ENCODE measurements around the gene ADAMTS8. TPM values are rescaled to one million over a fixed set of nuclear protein-coding genes. Genes with fewer than 3 reads are reported as not detected.

The ADAMTS8 gene
- polyA plus RNA-seq, 1 experiment, result 0.05 TPM

DNA sequence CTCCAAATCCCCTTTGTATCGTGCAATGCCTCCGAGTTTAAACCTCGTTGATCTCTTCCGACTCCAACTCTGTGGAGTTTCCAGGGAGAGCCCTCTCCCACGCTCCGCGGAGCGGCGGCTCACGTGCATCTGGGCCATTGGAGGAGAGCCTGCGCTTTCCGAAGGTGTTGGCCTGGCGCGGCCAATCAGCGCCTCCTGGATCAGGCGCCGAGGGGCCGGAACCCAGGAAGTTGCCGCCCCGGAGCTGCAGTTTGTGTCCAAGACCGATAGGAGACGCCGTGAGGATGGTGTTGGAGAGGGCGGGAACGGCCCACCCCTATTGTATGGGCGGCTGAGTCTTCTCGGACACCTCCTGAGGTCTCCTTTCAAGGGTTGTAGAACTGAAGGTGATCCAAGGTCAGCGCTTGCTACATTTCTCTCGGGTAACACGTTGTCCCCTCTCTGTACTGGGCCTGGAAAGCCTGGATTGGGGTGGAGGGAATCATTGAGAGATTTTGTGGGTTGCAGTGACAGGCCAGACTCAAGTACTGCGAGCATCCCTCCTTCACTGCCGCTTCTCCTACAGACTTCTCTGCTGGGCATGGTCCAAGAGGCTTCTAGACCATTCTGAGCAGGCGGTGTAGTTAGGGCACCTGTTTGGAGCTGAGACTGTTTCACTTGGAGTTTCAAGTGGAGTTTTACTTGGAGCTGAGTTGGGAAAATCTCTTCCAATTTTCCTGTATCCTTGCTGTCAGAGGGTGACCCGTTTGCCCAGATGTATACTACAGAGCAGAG is 21.8 kb upstream of the ADAMTS8 start:
- Histone ChIP-seq H3K27me3 (ENCODE audit: control insufficient read depth, insufficient read depth, low read length) (no peaks in the 10 kb centered on the region), H3K36me3 (ENCODE audit: control insufficient read depth, insufficient read depth, low read length) (peaks cover 2% of the 10 kb centered on the region), H3K4me3 (ENCODE audit: low read depth, low read length) (peak overlapping the region; percentile 56)
- POLR2A ChIA-PET, result no interaction called here
- peak; percentile 84 for TF ChIP-seq CTCF (IDR thresholded peaks at IDR 0.05; ENCODE audit: insufficient read depth, low read depth, low read length)
- CTCF ChIA-PET, result interaction anchor here (0.8 to 2.0 kb wide), 15 partner anchors 10 to 413 kb away, joined by 3 to 11 read pairs (median 5); no protein-coding TSS in a partner anchor
- DNase-seq (ENCODE audit: low read depth), result no peak

DNA sequence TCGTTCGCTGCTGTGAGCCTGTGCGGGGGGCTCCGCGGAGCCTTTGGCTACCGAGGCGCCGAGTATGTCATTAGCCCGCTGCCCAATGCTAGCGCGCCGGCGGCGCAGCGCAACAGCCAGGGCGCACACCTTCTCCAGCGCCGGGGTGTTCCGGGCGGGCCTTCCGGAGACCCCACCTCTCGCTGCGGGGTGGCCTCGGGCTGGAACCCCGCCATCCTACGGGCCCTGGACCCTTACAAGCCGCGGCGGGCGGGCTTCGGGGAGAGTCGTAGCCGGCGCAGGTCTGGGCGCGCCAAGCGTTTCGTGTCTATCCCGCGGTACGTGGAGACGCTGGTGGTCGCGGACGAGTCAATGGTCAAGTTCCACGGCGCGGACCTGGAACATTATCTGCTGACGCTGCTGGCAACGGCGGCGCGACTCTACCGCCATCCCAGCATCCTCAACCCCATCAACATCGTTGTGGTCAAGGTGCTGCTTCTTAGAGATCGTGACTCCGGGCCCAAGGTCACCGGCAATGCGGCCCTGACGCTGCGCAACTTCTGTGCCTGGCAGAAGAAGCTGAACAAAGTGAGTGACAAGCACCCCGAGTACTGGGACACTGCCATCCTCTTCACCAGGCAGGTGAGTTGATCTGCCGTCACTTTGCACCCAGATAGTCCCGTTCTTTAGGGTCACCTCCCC is 21.0 kb upstream of the ADAMTS8 start:
- Histone ChIP-seq H3K36me3 (ENCODE audit: control insufficient read depth, insufficient read depth, low read length) (peaks cover 2% of the 10 kb centered on the region), H3K27me3 (ENCODE audit: control insufficient read depth, insufficient read depth, low read length) (no peaks in the 10 kb centered on the region), H3K4me3 (ENCODE audit: low read depth, low read length) (peak overlapping the region; percentile 56)
- DNase-seq (ENCODE audit: low read depth), result no peak
- CTCF ChIA-PET, result interaction anchor here (1.0 to 2.0 kb wide), 8 partner anchors 10 to 413 kb away, joined by 3 to 11 read pairs (median 5); no protein-coding TSS in a partner anchor
- POLR2A ChIA-PET, result no interaction called here
- no peak for TF ChIP-seq CTCF (IDR thresholded peaks at IDR 0.05; ENCODE audit: insufficient read depth, low read depth, low read length)

- CTCF ChIA-PET, result interaction anchor here (0.7 to 2.7 kb wide), 7 partner anchors 11 to 467 kb away, joined by 3 to 15 read pairs (median 4); partner anchors contain the start of gene SNX19
- no peak for DNase-seq (ENCODE audit: low read depth)
- no peaks in the 10 kb centered on the region for H3K27me3 ChIP-seq (ENCODE audit: control insufficient read depth, insufficient read depth, low read length)
- no peak for TF ChIP-seq CTCF (IDR thresholded peaks at IDR 0.05; ENCODE audit: insufficient read depth, low read depth, low read length)
- POLR2A ChIA-PET, result no interaction called here
- peaks cover 2% of the 10 kb centered on the region for H3K36me3 ChIP-seq (ENCODE audit: control insufficient read depth, insufficient read depth, low read length)
- peak within 1 kb of the TSS; percentile 56 for H3K4me3 ChIP-seq (ENCODE audit: low read depth, low read length)
These were observed 20.3 kb upstream of the ADAMTS8 start, which contains the start of gene ADAMTS15 for GRCh38 chr11:130448416-130449309. TSS of gene ADAMTS15 (plus strand) at chr11:130448645. CDS start at chr11:130448974, 329 bp downstream.

GRCh38 chr11:130448039-130448415 is 19.6 kb upstream of the ADAMTS8 start:
- CTCF ChIA-PET, result interaction anchor here (0.7 to 2.7 kb wide), 7 partner anchors 11 to 468 kb away, joined by 3 to 15 read pairs (median 4); partner anchors contain the start of gene SNX19

More at GRCh38 chr11:130448039-130448415, 19.6 kb upstream of the ADAMTS8 start:
- no peak for DNase-seq (ENCODE audit: low read depth)
- no peak for TF ChIP-seq CTCF (IDR thresholded peaks at IDR 0.05; ENCODE audit: insufficient read depth, low read depth, low read length)
- no peaks in the 10 kb centered on the region for H3K27me3 ChIP-seq (ENCODE audit: control insufficient read depth, insufficient read depth, low read length)
- POLR2A ChIA-PET, result no interaction called here
- H3K36me3 ChIP-seq (ENCODE audit: control insufficient read depth, insufficient read depth, low read length), result peaks cover 2% of the 10 kb centered on the region
- peak overlapping the region; percentile 56 for H3K4me3 ChIP-seq (ENCODE audit: low read depth, low read length)
